ENCODE data around the gene NUDT15. TPM values are rescaled to one million over a fixed set of nuclear protein-coding genes. Genes with fewer than 3 reads are reported as not detected.
"Not testable (repeated sequence)": the region's sequence is repeated elsewhere in the genome, so short reads cannot be mapped to it uniquely, and the experiment has no call there.

Gene NUDT15
- total RNA-seq, 1 experiment from 2014 or later = 49.2 TPM

GRCh38 chr13:48012668-48013067 lies 24.9 kb upstream of the NUDT15 start:
- H3K27me3 ChIP-seq (replicated peaks) = no peaks in the 10 kb centered on the region
- no peak overlapping the region for H3K4me3 ChIP-seq
- no peaks in the 10 kb centered on the region for H3K36me3 ChIP-seq
- no peaks in the 10 kb centered on the region for H3K9me3 ChIP-seq (replicated peaks)
- H3K4me1 ChIP-seq (replicated peaks) = peaks cover 28% of the 10 kb centered on the region
- DNase-seq (ENCODE audit: low read depth in 1 of 2, low spot score in 2 of 2) = no peak
- H3K27ac ChIP-seq = no peak overlapping the region

- Histone ChIP-seq H3K27ac (no peak overlapping the region), H3K4me1 (replicated peaks) (peaks cover 13% of the 10 kb centered on the region), H3K4me3 (no peak overlapping the region), H3K27me3 (replicated peaks) (no peaks in the 10 kb centered on the region), H3K36me3 (no peaks in the 10 kb centered on the region), H3K9me3 (replicated peaks) (no peaks in the 10 kb centered on the region)
- no peak for DNase-seq (ENCODE audit: low read depth in 1 of 2, low spot score in 2 of 2)
Measured at GRCh38 chr13:48014359-48014758, 23.2 kb upstream of the NUDT15 start.

- H3K4me1 ChIP-seq (replicated peaks) = no peaks in the 10 kb centered on the region
- no peaks in the 10 kb centered on the region for H3K9me3 ChIP-seq (replicated peaks)
- no peak overlapping the region for H3K4me3 ChIP-seq
- H3K27me3 ChIP-seq (replicated peaks) = no peaks in the 10 kb centered on the region
- DNase-seq (ENCODE audit: low read depth in 1 of 2, low spot score in 2 of 2) = no peak
- no peaks in the 10 kb centered on the region for H3K36me3 ChIP-seq
- no peak overlapping the region for H3K27ac ChIP-seq
Measured at GRCh38 chr13:48018637-48019036, 18.9 kb upstream of the NUDT15 start.

GRCh38 chr13:48019796-48020195 lies 17.7 kb upstream of the NUDT15 start:
- Histone ChIP-seq H3K9me3 (replicated peaks) (no peaks in the 10 kb centered on the region), H3K36me3 (no peaks in the 10 kb centered on the region), H3K27me3 (replicated peaks) (no peaks in the 10 kb centered on the region), H3K4me3 (no peak overlapping the region), H3K4me1 (replicated peaks) (no peaks in the 10 kb centered on the region), H3K27ac (no peak overlapping the region)
- DNase-seq (ENCODE audit: low read depth in 1 of 2, low spot score in 2 of 2) = no peak

GRCh38 chr13:48028066-48028465 lies 9.5 kb upstream of the NUDT15 start:
- Histone ChIP-seq H3K9me3 (replicated peaks) (peaks cover 7% of the 10 kb centered on the region; the same call in 1 of the 2 replicates), H3K27me3 (replicated peaks) (no peaks in the 10 kb centered on the region), H3K4me1 (replicated peaks) (no peaks in the 10 kb centered on the region), H3K4me3 (no peak overlapping the region), H3K36me3 (no peaks in the 10 kb centered on the region), H3K27ac (no peak overlapping the region)
- DNase-seq (ENCODE audit: low read depth in 1 of 2, low spot score in 2 of 2) = no peak

- no peak overlapping the region for H3K27ac ChIP-seq
- H3K27me3 ChIP-seq (replicated peaks) = no peaks in the 10 kb centered on the region
- no peaks in the 10 kb centered on the region for H3K4me1 ChIP-seq (replicated peaks)
- H3K9me3 ChIP-seq (replicated peaks) = peaks cover 7% of the 10 kb centered on the region; the same call in 1 of the 2 replicates
- DNase-seq (ENCODE audit: low read depth in 1 of 2, low spot score in 2 of 2) = no peak
- no peaks in the 10 kb centered on the region for H3K36me3 ChIP-seq
- no peak overlapping the region for H3K4me3 ChIP-seq
Measured at GRCh38 chr13:48029859-48030258, 7.7 kb upstream of the NUDT15 start.

GRCh38 chr13:48038761-48039160 lies 1.2 kb downstream of the NUDT15 start:
- Histone ChIP-seq H3K4me3 (no peak overlapping the region), H3K4me1 (replicated peaks) (peaks cover 13% of the 10 kb centered on the region), H3K27ac (no peak overlapping the region), H3K9me3 (replicated peaks) (no peaks in the 10 kb centered on the region), H3K27me3 (replicated peaks) (no peaks in the 10 kb centered on the region), H3K36me3 (peaks cover 24% of the 10 kb centered on the region)
- DNase-seq (ENCODE audit: low read depth in 1 of 2, low spot score in 2 of 2) = peak in 1 of 2 experiments; percentile 2

GRCh38 chr13:48040049-48040448 lies 2.5 kb downstream of the NUDT15 start:
- Histone ChIP-seq H3K4me3 (no peak overlapping the region), H3K36me3 (peaks cover 24% of the 10 kb centered on the region), H3K4me1 (replicated peaks) (peaks cover 13% of the 10 kb centered on the region), H3K27me3 (replicated peaks) (no peaks in the 10 kb centered on the region), H3K9me3 (replicated peaks) (no peaks in the 10 kb centered on the region), H3K27ac (no peak overlapping the region)
- DNase-seq (ENCODE audit: low read depth in 1 of 2, low spot score in 2 of 2) = no peak

- peaks cover 25% of the 10 kb centered on the region for H3K36me3 ChIP-seq
- H3K9me3 ChIP-seq (replicated peaks) = no peaks in the 10 kb centered on the region
- DNase-seq (ENCODE audit: low read depth in 1 of 2, low spot score in 2 of 2) = no peak
- H3K4me3 ChIP-seq = no peak overlapping the region
- no peak overlapping the region for H3K27ac ChIP-seq
- H3K4me1 ChIP-seq (replicated peaks) = peaks cover 13% of the 10 kb centered on the region
- no peaks in the 10 kb centered on the region for H3K27me3 ChIP-seq (replicated peaks)
Measured at GRCh38 chr13:48040896-48041295, 3.4 kb downstream of the NUDT15 start.

GRCh38 chr13:48042894-48043293 lies 5.4 kb downstream of the NUDT15 start:
- Histone ChIP-seq H3K27me3 (replicated peaks) (no peaks in the 10 kb centered on the region), H3K4me3 (no peak overlapping the region), H3K4me1 (replicated peaks) (peaks cover 13% of the 10 kb centered on the region), H3K27ac (no peak overlapping the region), H3K9me3 (replicated peaks) (no peaks in the 10 kb centered on the region), H3K36me3 (peaks cover 34% of the 10 kb centered on the region)
- DNase-seq (ENCODE audit: low read depth in 1 of 2, low spot score in 2 of 2) = no peak

GRCh38 chr13:48043789-48044503 lies 6.4 kb downstream of the NUDT15 start:
- Histone ChIP-seq H3K4me1 (replicated peaks) (peaks cover 4% of the 10 kb centered on the region), H3K36me3 (peaks cover 43% of the 10 kb centered on the region), H3K9me3 (replicated peaks) (no peaks in the 10 kb centered on the region), H3K27me3 (replicated peaks) (no peaks in the 10 kb centered on the region), H3K27ac (no peak overlapping the region), H3K4me3 (no peak overlapping the region)
- no peak for DNase-seq (ENCODE audit: low read depth in 1 of 2, low spot score in 2 of 2)

GRCh38 chr13:48050550-48050949 lies 13.0 kb downstream of the NUDT15 start:
- Histone ChIP-seq H3K36me3 (peaks cover 61% of the 10 kb centered on the region), H3K27me3 (replicated peaks) (no peaks in the 10 kb centered on the region), H3K4me1 (replicated peaks) (no peaks in the 10 kb centered on the region), H3K4me3 (no peak overlapping the region), H3K9me3 (replicated peaks) (no peaks in the 10 kb centered on the region), H3K27ac (no peak overlapping the region)
- DNase-seq (ENCODE audit: low read depth in 1 of 2, low spot score in 2 of 2) = no peak

- no peak overlapping the region for H3K27ac ChIP-seq
- H3K4me1 ChIP-seq (replicated peaks) = no peaks in the 10 kb centered on the region
- no peak overlapping the region for H3K4me3 ChIP-seq
- H3K36me3 ChIP-seq = peaks cover 36% of the 10 kb centered on the region
- DNase-seq (ENCODE audit: low read depth in 1 of 2, low spot score in 2 of 2) = no peak
- H3K9me3 ChIP-seq (replicated peaks) = no peaks in the 10 kb centered on the region
- no peaks in the 10 kb centered on the region for H3K27me3 ChIP-seq (replicated peaks)
Measured at GRCh38 chr13:48054601-48055000, 17.1 kb downstream of the NUDT15 start.

GRCh38 chr13:48055712-48056111 lies 18.2 kb downstream of the NUDT15 start:
- Histone ChIP-seq H3K9me3 (replicated peaks) (no peaks in the 10 kb centered on the region), H3K4me3 (no peak overlapping the region), H3K27ac (no peak overlapping the region), H3K4me1 (replicated peaks) (no peaks in the 10 kb centered on the region), H3K36me3 (peaks cover 31% of the 10 kb centered on the region), H3K27me3 (replicated peaks) (no peaks in the 10 kb centered on the region)
- DNase-seq (ENCODE audit: low read depth in 1 of 2, low spot score in 2 of 2) = no peak

GRCh38 chr13:48058536-48058935 lies 21.0 kb downstream of the NUDT15 start:
- H3K36me3 ChIP-seq; H3K9me3 ChIP-seq (replicated peaks); H3K4me3 ChIP-seq; H3K27ac ChIP-seq; H3K4me1 ChIP-seq (replicated peaks); DNase-seq (ENCODE audit: low read depth in 1 of 2, low spot score in 2 of 2); H3K27me3 ChIP-seq (replicated peaks): not testable (repeated sequence)
